Sigmoid colon (tissue), 4 donors: ENCODE data around the gene NAA40.

Source experiments
- CTCF ChIP-seq, 4 experiments: fragments of 450-650 bp in 3 of 4; fragments of 200-600 bp in 1 of 4; IDR thresholded peaks; one replicate each; pipeline ENCODE4 v1.5.1; 2016 to 2019; ENCODE audit warnings: antibody characterized with exemption in 4 of 4, mild to moderate bottlenecking in 3 of 4, moderate library complexity in 2 of 4
- EP300 ChIP-seq, 4 donors: sonication (generic); formaldehyde crosslinking; IDR thresholded peaks; one replicate each; pipeline ENCODE4 v1.6.1; 2017; ENCODE audit warnings: antibody characterized with exemption in 4 of 4
- POLR2AphosphoS5 ChIP-seq, 4 donors: sonication (generic); formaldehyde crosslinking; IDR thresholded peaks; one replicate each; pipeline ENCODE4 v1.6.1; 2017; ENCODE audit warnings: antibody characterized with exemption in 4 of 4

DNA sequence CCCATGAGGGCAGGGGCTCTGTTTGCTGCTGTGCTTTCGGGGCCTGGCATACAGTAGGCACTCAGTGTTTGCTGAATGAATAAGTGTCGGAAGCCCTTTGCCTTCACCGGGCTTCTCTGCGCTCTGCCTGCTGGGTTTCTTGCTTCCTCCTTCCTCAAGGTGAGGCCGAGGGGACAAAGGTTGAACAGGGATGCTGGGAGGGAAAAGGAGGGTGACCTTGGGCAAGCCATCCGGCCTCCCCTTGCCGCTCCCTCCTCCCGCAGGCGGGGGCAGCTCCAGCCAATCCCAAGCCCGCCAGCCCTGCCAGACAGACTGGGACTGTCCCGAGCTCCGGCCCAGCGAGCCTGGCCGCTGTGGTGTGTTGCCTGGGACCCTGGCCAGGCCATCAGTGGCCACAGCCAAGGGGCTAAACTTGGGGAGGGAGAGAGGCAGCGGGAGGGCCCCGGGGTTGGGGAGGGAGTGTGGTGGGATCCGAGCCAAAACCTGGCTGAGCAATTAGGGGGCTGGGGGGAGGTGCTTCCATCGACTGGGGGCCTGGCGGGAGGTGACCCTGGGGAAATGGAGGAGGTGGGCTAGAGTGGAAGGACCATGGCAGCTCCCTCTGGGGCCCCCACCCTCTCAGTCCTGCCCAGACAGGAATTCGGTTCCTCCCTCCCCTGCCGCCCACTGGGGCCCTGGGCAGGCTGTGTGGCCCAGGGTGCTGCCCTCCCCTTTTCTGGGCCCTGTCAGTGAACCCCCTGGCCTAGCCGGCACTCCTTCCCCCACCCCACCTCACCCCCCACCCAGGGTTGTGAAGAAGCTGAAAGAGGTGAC, 18.5 kb upstream of the NAA40 start:
- TF ChIP-seq CTCF (IDR thresholded peaks at IDR 0.05) (no peak), EP300 (IDR thresholded peaks at IDR 0.05) (no peak), POLR2AphosphoS5 (IDR thresholded peaks at IDR 0.05) (no peak)
